Astrocyte (in vitro differentiated cells and primary cell): Measurements from ENCODE around the gene TSFM. TPM values are rescaled to one million over a fixed set of nuclear protein-coding genes. Genes with fewer than 3 reads are reported as not detected.
A peak's percentile ranks its signal among the peaks of the same experiment; 100 is the strongest.

Experiments used
- DNase-seq: peaks from one replicate; pipeline ENCODE4 v3.0.0-alpha.2; 2010; ENCODE audit warnings: low read depth
- FAIRE-seq: peaks from 2 replicates; lab custom pipeline; 2011; peaks lifted over from hg19 to GRCh38; lab: Jason Lieb, UNC
- H2AFZ ChIP-seq: 2 replicates; pipeline ENCODE4 v1.6.0; 2012; ENCODE audit warnings: low read depth, low read length, inconsistent platforms
- H3K27ac ChIP-seq: 2 replicates; pipeline ENCODE4 v1.5.1; 2011; ENCODE audit warnings: low read depth, low read length, inconsistent platforms
- H3K27me3 ChIP-seq: 2 replicates; pipeline ENCODE4 v1.6.0; 2011; ENCODE audit warnings: low read length, inconsistent platforms; ENCODE audit not compliant: insufficient read depth
- H3K36me3 ChIP-seq: 2 replicates; pipeline ENCODE4 v1.5.1; 2011; ENCODE audit warnings: low read length, inconsistent platforms; ENCODE audit not compliant: insufficient read depth
- H3K4me1 ChIP-seq: 2 replicates; pipeline ENCODE4 v1.5.1; 2011; ENCODE audit warnings: low read length, inconsistent platforms; ENCODE audit not compliant: insufficient read depth
- H3K4me2 ChIP-seq: 2 replicates; pipeline ENCODE4 v1.6.0; 2012; ENCODE audit warnings: low read length, inconsistent platforms
- H3K4me3 ChIP-seq: 2 replicates; pipeline ENCODE4 v1.5.1; 2011; ENCODE audit warnings: low read depth, mild to moderate bottlenecking, low read length, inconsistent platforms; ENCODE audit not compliant: insufficient read depth
- H3K79me2 ChIP-seq: 2 replicates; pipeline ENCODE4 v1.6.0; 2012; ENCODE audit warnings: mild to moderate bottlenecking, low read length, inconsistent platforms; ENCODE audit not compliant: insufficient read depth
- H3K9ac ChIP-seq: 2 replicates; pipeline ENCODE4 v1.6.0; 2012; ENCODE audit warnings: mild to moderate bottlenecking, low read length, inconsistent platforms
- H3K9me3 ChIP-seq: 2 replicates; pipeline ENCODE4 v1.5.1; 2012; ENCODE audit warnings: low read depth, mild to moderate bottlenecking, low read length, inconsistent platforms; ENCODE audit not compliant: insufficient read depth
- H4K20me1 ChIP-seq: 2 replicates; pipeline ENCODE4 v1.6.0; 2012; ENCODE audit warnings: low read length, inconsistent platforms; ENCODE audit not compliant: insufficient read depth
- H3K27ac Mint-ChIP-seq: one replicate; pipeline ENCODE4 v1.8.0; 2021; ENCODE audit warnings: mild to moderate bottlenecking, mixed read lengths; ENCODE audit not compliant: unreplicated experiment
- H3K27me3 Mint-ChIP-seq: one replicate; pipeline ENCODE4 v1.8.0; 2021; ENCODE audit warnings: low read depth, mixed read lengths; ENCODE audit not compliant: unreplicated experiment
- H3K36me3 Mint-ChIP-seq: one replicate; pipeline ENCODE4 v1.8.0; 2021; ENCODE audit warnings: low read depth, mixed read lengths; ENCODE audit not compliant: unreplicated experiment
- H3K4me1 Mint-ChIP-seq: one replicate; pipeline ENCODE4 v1.8.0; 2021; ENCODE audit warnings: low read depth, mixed read lengths; ENCODE audit not compliant: unreplicated experiment
- H3K4me3 Mint-ChIP-seq: one replicate; pipeline ENCODE4 v1.8.0; 2021; ENCODE audit warnings: mild to moderate bottlenecking, moderate library complexity, mixed read lengths; ENCODE audit not compliant: unreplicated experiment
- H3K9me3 Mint-ChIP-seq: one replicate; pipeline ENCODE4 v1.8.0; 2021; ENCODE audit warnings: mild to moderate bottlenecking, mixed read lengths; ENCODE audit not compliant: unreplicated experiment
- CTCF ChIP-seq: IDR thresholded peaks from 2 replicates; pipeline ENCODE4 v1.5.1; 2011; ENCODE audit warnings: low read depth, mild to moderate bottlenecking, inconsistent platforms, low read length, moderate library complexity; ENCODE audit not compliant: insufficient read depth
- EZH2 ChIP-seq: IDR thresholded peaks from 2 replicates; pipeline ENCODE4 v1.6.1; 2012; ENCODE audit warnings: mild to moderate bottlenecking, low read length, inconsistent platforms; ENCODE audit not compliant: insufficient read depth
- total RNA-seq: library from RNA; stranded (reverse); gene quantifications from 2 replicates; pipeline ENCODE4 v1.2.1, GENCODE V29; 2021

Gene TSFM
- total RNA-seq, 1 donor from 2014 or later, result 26.6 TPM

DNA sequence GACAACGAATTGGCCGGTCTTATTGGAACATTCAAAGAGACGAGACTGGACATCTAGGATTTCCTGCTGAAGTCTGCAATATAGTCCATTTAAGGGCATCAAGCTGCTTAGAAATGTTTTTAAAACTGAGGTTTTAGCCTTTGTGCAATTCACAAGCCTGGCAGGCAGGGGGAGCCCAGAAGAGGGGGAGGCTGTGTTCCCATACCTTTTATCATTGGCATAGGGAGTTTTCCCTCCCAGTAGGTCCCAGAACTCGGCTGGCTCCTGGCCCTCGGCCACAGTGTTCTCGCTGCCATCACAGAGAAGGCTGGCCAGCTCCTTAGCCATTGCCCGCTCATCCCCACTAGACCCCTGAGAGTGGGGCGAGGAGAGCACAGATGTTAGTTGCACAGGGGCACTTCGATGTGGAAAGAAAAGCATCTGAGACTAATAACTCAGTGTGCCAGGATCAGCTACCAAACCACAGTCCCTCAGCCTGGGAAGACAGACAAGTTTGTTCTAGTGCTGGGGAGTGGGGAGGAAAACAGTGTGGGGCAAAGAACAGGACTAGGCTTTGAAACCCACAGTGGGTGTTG, 20.8 kb downstream of the TSFM start:
- no peak for DNase-seq
- peak; percentile 80 for TF ChIP-seq CTCF
- TF ChIP-seq EZH2, result no peak
- H3K27me3 Mint-ChIP-seq, result no peaks in the 10 kb centered on the region

GRCh38 chr12:57806677-57807076, 24.1 kb downstream of the TSFM start:
- Histone ChIP-seq H3K9me3 (no peaks in the 10 kb centered on the region), H2AFZ (no peak overlapping the region), H3K9ac (no peak overlapping the region), H3K36me3 (peaks cover 15% of the 10 kb centered on the region), H4K20me1 (no peaks in the 10 kb centered on the region), H3K27me3 (no peaks in the 10 kb centered on the region), H3K4me2 (no peak overlapping the region), H3K4me3 (no peak overlapping the region), H3K4me1 (peaks cover 9% of the 10 kb centered on the region), H3K27ac (no peak overlapping the region), H3K79me2 (no peaks in the 10 kb centered on the region)
- FAIRE-seq (no peak), DNase-seq (no peak)
- Mint-ChIP-seq H3K4me1 (peaks cover 4% of the 10 kb centered on the region), H3K4me3 (no peak overlapping the region), H3K36me3 (peaks cover 29% of the 10 kb centered on the region), H3K9me3 (no peaks in the 10 kb centered on the region), H3K27ac (no peak overlapping the region), H3K27me3 (no peaks in the 10 kb centered on the region)
- TF ChIP-seq CTCF (no peak), EZH2 (no peak)

More for the DNA sequence above, 20.8 kb downstream of the TSFM start:
- H3K27ac ChIP-seq, result no peak overlapping the region
- Mint-ChIP-seq H3K4me3 (no peak overlapping the region), H3K27ac (no peak overlapping the region), H3K4me1 (no peaks in the 10 kb centered on the region), H3K36me3 (peaks cover 20% of the 10 kb centered on the region), H3K9me3 (no peaks in the 10 kb centered on the region)
- no peak overlapping the region for H3K4me3 ChIP-seq
- H4K20me1 ChIP-seq, result no peaks in the 10 kb centered on the region
- no peaks in the 10 kb centered on the region for H3K4me1 ChIP-seq
- no peak overlapping the region for H3K4me2 ChIP-seq
- peak; percentile 34 for FAIRE-seq
- no peaks in the 10 kb centered on the region for H3K79me2 ChIP-seq
- H3K9ac ChIP-seq, result no peak overlapping the region
- H3K27me3 ChIP-seq, result no peaks in the 10 kb centered on the region
- no peaks in the 10 kb centered on the region for H3K9me3 ChIP-seq
- peaks cover 23% of the 10 kb centered on the region for H3K36me3 ChIP-seq
- no peak overlapping the region for H2AFZ ChIP-seq

GRCh38 chr12:57807285-57807684, 24.7 kb downstream of the TSFM start:
- no peak for DNase-seq
- Mint-ChIP-seq H3K27me3 (no peaks in the 10 kb centered on the region), H3K27ac (no peak overlapping the region), H3K4me1 (peaks cover 4% of the 10 kb centered on the region), H3K4me3 (no peak overlapping the region), H3K9me3 (no peaks in the 10 kb centered on the region), H3K36me3 (peaks cover 29% of the 10 kb centered on the region)
- Histone ChIP-seq H3K27me3 (no peaks in the 10 kb centered on the region), H3K4me1 (peaks cover 9% of the 10 kb centered on the region), H3K4me2 (no peak overlapping the region), H3K36me3 (peaks cover 15% of the 10 kb centered on the region), H3K9ac (no peak overlapping the region), H2AFZ (no peak overlapping the region), H3K27ac (no peak overlapping the region), H3K9me3 (no peaks in the 10 kb centered on the region), H4K20me1 (no peaks in the 10 kb centered on the region), H3K79me2 (no peaks in the 10 kb centered on the region), H3K4me3 (no peak overlapping the region)
- no peak for FAIRE-seq
- no peak for TF ChIP-seq CTCF
- TF ChIP-seq EZH2, result no peak
